Measurements from ENCODE around the gene CHST6.
"Not testable (repeated sequence)": the region's sequence is repeated elsewhere in the genome, so short reads cannot be mapped to it uniquely, and the experiment has no call there.

CHST6 gene

DNA sequence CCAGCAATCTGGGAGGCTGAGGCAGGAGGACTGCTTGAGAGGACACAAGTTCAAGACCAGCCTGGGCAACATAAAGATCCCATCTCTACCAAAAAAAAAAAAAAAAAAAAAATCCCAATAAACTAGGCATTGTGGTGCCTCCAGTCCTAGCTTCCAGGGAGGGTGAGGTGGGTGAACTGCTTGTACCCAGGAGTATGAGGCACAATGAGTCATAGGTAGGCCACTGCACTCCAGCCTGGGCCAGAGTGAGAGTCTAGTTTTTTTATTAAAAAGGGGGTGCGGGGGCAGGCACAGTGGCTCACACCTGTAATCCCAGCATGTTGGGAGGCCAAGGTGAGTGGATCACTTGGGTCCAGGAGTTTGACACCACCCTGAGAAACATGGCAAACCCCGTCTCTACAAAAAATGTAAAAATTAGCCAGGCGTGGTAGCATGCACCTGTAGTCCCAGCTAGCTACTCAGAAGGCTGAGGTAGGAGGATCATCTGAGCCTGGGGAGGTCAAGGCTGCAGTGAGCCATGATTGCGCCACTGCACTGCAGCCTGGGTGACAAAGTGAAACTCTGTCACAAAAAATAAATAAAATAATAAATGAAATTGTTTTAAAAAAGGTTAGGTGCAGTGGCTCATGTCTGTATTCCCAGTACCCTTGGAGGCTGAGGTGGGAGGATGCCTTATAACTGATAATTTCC, 7.8 kb upstream of the CHST6 start:
- no peak for DNase-seq

DNA sequence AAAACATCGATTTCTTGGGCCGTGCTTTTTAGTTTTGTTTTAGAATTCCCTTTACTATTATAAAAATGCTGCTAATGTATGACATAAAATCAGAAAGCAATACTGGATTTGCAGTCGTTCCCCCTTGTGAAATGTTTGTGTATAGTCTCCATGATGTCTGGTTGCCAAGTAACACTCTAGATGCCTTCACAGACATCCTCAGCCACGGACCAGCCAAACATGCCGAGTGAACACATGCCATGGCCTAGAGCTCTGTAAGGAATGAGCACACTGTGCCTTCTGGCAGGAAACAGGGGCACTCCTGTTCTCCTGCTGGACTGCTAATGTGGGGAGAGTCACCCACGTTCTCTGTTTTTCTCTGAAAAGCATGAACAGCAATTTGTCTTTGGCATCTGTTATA, 6.6 kb upstream of the CHST6 start:
- not testable (repeated sequence) for DNase-seq

DNA sequence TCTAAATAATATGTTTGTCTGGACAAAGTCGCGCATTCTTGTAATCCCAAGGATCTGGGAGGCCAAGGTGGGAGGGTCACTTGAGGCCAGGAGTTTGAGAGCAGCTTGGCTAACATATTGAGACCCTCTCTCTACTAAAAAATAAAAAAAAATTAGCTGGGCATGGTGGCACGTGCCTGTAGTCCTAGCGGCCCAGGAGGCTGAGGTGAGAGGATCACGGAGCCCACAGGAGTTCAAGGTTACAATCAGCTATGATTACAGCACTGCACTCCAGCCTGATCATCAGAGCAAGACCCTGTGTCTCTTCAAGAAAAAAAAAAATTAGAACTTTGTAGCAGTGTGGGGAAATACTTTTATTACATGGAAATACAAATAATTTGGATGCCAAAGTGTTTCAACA, 6.1 kb upstream of the CHST6 start:
- DNase-seq: no peak

DNA sequence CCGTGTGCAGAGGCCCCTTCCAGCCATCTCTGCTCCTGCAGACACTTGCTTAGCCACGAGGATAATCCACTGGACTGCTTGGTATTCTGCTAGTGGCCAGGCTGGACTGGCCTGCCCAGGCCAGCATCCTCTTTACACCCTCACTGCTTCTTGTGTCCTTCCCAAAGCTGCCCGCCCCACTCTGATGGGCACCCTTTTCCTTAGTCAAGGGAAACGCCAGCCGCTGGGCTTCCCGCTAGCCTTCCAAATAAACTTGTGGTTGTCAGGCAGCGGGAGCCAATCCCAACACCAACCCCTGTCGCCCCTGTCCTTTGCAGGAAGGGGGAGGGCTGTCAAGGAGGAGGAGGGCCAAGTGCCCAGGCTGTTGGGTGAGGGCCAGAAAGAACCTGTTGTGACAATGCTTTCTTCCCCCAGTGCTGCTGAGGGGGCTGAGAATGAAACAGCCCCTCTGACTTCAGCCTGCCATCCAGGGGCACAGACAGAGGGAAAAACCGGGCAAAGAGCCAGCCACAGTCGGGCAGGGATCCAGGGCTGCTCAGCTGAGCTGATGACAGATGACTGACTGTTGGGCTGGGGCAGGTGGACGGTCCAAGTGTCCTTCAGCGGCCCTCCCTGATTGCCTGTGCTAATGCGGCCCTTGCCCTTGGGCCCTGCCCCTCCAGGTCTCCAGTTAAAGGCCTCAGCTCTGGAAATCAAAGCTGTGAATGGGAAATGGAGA, 3.5 kb upstream of the CHST6 start:
- not testable (repeated sequence) for DNase-seq

DNA sequence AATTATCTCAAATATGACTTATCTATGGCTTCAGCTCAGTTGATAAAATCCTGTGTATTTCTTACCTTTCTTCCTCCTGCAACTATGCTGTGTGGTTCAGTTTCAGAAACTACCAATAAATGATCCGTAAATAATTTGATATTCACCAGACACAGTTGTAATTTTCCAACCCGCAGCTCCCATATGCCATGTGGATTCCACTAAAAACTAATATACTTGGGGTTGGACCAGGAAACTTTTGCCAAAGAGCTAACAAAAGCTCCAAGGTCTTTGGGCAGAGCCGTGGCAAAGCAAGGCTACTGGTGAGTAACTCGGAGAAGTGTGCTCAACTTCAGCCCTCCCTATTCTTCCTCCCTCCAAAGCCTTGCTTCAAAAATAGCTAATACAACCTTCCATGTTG, 2.3 kb upstream of the CHST6 start:
- no peak for DNase-seq

DNA sequence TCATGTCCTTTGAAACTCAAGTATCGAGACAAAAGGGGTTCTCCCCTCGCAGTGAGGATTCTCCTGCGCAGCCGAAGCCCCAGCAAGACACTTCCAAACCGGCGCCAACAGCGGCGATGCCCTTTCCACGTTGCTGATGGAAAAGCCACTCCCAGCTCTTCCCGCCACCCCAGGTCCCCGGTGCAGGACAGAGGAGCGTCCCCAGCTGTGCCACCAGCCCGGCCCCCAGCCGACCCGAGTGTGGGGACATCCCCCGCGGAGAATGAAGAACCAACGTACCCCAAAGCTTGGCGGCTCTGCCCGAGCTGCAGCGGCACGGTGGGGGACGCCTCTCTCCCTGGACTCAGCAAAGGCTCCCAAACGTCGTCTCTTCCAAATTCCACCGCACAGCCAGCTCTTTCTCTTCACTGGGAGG, 573 bp downstream of the CHST6 start:
- DNase-seq: no peak

DNA sequence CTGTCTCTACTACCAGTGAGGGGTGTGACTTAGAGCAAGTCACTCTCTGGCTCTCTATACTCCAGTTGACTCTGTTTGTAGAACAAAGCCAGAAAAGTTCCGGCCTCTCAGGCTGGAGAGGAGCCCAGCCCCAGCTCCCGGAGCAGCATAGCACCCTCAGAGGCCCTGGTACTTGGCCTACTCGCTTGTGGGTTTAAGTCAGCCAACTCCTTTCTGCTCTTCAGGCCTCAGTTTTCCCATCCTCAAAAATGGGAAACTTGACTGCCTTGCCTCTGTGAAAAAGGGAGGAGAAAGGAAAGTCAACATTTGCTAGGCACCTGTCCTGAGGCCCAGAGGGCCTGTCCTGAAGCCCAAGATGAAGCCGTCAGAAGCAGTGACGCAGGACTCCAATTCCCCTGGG, 1.1 kb downstream of the CHST6 start:
- no peak for DNase-seq

DNA sequence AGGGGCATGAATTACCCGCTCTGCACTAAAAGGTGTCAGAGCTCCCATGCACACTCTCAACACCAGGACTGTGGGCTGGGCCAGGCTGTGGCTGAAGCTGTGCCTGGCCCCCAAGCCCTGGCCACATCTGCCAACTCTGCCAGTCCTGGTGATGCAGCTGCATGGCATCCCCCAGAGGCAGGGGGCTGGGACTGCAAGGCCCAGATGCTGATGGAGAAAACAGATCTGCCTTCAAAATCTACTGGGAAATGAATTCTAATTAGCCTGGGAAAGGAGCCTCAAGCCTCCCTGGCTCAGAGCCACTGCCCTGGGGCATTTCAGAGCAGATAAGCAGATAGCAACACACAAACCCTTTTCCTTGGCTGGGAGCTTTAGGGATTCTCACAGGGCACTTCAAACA, 3.4 kb downstream of the CHST6 start:
- no peak for DNase-seq

DNA sequence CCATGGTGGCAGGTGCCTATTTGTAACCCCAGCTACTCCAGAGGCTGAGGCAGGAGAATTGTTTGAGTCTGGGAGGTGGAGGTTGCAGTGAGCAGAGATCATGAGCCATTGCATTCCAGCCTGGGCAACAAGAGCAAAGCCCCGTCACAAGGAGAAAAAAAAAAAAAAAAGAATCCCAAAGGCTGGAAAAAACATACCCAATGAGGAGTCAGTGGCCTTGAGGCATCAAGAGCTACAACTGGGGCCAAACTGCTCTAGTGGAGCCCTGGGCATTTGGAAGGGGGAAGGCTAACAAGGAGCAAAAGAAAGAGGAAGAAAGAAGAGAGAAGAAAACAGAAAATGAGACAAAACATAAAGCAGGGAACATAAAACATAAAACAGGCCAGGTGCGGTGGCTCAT, 6.9 kb downstream of the CHST6 start:
- DNase-seq: no peak

DNA sequence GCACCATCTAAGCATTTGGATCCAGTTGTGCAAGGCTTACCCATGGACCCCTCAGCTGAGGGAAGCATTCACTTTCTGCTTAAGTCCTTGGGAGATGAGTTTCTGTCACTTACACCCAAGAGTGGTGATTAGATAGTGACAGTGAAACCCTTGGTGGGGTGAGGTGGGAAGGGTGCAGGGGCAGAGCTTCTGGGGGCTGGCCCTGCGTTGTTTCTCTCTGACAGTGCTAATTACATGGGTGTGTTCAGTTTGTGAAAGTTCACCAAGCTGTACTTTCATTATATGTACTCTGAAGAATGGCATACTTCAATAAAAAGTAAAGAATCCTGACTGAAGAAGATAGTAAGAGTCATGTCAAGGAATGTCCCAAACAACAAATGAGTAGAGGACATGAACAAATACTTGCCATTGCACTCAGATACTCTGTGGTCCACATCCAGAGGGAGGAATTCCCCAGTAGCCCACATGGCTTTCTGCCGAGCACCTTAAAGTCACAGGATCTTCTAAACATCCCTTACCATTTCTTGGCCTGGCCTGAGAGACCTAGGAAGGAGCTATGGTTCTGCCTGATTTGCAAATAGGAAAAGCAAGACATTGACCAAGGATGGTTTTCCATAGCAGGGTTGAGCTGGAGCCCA, 8.4 kb downstream of the CHST6 start:
- no peak for DNase-seq

DNA sequence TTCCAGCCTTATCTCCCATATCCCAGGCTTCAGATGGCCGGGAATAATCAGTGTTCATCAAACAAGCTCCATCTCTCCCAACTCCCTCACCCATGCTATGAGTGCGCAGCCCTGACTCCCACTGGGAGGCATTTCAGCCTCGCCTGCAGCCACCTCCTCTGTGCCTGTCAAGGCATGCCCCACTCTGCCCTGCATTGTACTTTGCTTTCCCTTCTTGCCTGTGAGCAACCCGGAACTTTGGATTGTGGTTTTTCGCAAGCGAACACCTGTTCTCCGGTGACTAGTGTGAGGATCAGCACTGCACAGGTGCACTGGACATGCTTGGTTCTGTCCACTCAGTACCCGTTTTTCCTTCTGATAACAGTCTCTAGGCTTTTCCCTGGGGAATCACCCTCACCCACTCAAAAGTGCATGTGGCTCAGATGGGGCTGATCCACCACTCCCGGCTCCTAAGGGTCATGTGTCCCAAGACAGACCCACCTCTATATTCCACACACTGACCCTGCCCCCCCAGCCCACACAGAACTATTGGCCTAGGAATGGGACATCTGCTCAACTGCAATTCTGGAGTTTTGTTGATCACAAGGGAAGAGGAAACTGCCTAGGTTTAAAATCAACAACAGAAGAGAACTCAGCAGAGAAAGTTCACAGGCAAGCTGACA, 9.1 kb downstream of the CHST6 start:
- no peak for DNase-seq

DNA sequence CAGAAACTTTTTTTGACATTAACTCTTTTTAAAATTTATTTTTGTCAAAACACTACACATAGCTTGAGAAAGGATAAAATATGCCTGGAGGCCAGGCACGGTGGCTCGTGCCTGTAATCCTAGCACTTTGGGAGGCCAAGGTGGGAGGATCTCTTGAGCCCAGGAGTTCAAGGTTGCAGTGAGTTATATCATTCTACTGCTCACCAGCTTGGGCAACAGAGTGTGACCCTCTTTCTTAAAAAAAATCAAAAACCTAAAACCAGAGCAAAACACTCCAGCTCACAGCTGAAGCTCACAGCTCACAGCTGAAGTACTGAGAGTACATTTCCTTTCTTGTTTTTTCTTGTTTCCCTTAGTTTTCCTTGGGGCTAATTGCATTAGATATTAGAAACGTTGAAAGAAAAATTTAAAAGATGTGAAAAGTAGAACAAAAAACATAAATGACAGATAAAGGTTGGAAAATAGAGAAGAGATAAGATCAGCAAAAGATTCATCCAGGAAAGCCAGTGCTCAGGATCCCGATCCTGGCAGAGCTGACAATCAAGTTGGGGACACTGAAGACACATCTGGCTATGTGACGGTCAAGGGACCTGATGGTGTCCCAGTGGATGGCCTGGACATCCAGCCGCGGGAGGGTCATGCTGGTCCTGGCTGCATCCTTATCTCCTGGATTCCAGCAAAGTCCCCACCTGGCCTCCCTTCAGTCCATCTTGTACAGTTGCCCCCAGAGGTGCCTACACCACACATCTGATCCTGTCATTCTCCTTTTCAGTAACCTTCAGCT, 9.8 kb downstream of the CHST6 start:
- DNase-seq: no peak

DNA sequence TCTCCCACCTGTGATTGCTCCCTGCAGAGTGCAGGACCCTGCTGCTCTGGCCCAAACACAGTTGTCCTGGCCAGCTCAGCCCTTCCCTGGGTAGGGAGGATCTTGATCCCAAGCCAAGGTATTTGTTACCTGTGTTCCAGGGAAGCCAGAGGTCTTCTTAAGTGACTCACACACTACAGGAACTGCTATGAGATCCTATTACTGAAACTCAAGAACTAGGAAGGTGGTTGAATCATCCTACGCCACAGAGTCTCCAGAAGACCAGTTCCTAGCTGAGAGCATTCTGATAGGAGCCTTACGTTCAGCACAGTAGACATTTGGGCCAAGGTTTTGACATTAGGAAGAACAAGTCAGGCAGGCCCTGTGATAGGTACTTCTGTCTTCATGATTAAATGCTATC, 12.0 kb downstream of the CHST6 start:
- DNase-seq: no peak

DNA sequence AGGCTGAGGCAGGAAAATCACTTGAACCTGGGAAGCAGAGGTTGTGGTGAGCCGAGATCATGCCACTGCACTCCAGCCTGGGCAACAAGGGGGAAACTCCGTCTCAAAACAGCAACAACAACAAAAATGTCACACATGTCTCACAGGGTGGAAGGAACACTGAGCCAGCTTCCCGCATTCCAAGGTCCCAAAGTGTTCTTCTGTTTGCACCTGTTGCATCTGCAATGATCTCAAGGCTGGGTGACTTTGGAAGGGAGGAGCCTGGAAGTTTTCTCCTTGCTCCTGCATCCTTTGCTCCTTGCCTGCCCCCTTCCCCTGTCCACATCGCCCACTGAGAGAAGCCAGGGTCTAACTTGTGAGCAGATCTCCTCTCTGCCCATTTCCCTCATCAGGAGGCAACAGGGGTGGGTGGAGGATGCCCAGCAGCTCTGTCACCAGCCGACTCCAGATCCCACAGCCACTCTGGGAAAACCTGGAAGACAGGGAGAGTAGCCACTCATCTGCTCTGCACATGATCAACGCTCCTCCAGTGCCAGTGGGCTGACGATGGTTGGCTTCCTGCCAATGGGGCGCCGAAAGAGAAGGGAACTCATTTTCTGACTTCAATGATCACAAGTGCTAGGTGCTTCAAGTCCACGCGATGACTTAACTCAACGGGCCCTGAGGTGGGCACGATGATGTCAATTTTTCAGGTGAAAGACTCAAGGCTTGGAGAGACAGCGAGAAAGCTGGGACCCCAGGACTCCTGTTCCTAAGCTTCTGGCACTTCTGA, 12.6 kb downstream of the CHST6 start:
- DNase-seq: no peak

DNA sequence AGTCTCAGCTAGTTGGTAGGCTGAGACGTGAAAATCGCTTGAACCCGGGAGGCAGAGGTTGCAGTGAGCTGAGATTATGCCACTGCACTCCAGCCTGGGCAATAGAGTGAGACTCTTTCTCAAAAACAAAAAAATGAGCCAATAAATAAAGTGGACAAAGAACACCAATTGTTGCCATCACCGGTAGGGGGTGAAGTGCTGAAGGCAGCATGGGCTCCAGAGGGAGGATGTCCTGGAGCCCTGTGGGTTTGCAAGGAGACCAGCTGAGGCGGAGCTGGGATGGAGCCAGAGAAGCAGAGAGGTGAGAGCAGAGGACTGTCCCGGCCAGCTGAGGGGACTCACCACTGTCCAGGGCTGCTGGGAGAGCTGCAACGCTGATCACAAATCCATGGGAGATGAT, 13.8 kb downstream of the CHST6 start:
- no peak for DNase-seq

DNA sequence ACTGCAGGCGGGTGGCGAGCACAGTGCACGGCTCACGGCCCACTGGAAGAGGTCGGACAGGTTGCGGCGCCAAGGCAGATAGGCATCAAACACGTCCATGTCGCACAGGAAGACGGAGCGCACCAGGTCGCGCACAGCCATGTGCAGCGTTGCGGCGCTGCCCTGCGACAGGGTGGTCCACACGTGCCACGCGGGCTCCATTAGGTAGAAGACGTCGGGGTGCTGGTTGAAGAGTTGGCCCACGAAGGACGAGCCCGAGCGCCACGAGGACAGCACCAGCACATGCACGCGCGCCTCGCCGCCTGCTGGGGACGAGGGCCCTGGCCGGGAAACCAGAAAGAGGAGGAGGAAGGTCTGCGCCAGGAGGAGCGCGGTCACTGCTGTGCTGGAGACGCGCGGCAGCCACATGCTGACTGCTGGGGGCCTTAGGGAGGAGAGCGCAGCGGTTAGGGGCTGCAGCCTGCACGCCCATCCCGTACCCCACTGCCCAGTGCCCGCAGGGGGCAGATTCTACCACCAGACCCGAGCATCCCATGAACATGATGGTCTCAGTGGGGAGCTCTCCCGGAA, 15.7 kb downstream of the CHST6 start:
- DNase-seq: no peak

DNA sequence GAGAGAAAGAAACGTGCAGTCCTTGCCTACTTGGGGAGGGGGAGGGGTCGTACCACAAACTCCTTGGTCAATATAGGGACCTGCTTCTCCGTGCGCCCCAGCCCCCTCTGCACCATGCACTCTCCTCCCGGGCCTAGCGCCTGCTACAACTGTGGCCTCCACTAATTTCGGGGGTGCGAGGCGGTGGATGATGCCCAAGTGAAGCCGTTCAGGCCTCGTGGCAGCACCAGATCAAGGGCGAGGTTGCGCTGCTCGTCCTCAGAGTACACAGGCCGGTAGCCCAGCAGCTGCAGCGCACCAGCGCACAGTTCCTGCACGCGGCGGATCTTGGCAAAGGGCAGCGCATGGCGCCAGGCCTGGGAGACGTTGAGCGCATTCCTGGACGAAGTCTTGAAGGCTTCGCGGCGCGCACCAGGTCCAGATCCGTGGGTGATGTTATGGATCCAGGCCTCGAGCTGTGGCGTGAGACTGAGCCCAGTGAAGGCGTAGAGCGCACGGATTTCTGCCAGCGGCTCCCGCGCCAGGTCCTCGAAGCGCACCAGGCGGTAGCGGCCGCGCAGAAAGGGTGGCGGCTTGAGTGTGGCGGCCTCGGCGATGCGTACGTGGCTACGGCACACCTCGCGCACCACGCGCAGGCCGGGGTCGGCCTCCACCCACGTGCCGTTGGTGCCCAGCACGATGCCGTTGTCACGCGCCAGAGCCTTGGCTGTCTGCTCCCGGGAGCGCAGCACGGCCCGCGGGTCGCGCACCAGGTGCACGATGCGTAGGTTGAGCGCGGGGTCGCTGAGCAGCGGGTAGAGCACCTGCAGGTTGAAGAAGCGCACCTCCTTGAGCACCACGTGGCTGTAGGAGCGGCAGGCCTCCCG, 16.5 kb downstream of the CHST6 start:
- no peak for DNase-seq

DNA sequence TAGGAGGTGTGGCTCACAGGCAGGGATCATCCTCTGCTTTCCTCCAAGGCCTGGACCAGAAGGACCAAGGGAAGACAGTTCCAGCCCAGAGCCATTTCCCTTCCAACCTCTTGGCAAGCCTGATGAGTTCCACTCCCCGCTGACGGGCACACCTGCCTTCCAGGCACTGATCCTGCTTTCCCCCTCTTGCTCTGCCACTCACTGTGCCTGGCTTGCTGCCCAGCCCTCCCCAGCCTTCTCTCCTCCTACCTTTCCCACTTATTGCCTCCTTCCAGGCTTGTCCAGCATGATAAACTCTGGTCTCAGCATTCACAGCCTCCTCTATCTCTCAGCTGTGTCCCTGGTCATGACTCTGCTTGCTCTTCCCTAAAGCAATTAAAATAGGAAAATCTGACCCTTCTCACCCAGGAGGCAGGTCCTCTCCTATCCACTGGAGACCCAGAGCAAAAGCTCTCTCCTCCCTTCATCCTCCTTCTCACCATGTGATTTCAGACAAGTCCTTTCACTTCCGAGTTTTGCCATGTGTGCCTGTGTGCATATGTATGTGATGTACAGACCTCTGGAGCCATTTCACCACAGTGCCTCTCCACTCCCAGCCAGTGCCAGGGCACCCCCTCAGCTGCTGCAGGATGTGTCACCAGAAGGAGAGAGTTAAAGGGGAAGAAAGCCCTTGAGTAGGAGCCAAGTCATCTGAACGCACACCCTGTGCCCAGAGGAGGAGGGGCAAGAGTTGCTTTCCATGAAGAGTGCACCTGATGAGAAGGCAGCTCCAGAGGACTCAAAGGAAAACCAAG, 17.4 kb downstream of the CHST6 start:
- DNase-seq: no peak

DNA sequence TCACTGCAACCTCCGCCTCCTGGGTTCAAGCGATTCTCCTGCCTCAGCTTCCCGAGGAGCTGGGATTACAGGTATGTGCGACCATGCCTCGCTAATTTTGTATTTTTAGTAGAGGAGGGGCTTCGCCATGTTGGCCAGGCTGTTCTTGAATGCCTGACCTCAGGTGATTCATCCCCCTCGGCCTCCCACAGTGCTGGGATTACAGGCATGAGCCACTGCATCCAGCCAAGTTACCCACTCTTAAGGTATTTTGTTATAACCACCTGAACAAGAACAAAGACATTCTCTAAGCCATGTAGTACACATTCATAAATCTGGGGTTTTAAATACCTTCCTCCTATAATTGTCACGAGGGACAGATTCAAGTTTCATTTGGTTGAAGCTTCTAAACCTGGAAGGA, 18.4 kb downstream of the CHST6 start:
- no peak for DNase-seq

DNA sequence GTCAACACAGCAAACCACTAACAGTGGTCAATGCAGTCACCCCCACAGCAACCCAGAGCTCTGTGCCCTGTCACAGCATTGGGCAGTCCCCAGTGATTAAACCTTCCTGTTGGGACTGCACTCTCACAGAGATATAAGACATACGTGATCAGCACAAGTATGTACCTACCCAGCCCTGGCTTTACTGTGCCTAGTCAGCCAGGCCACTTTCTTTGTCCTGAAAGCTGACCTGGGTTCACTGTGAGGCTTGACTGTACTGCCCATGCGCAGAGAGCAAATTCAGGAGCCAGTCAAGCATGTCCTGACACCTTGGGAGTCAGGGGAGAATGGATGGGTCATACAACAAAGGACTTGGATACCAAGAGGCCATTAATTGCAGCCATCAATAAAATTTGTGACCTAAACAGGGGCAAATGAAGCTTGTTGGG, 19.8 kb downstream of the CHST6 start:
- no peak for DNase-seq

Measured in NCI-H187 treated with DMSO at 0.1 percent for 48 hours (cell line).